ENCODE data around the gene NUDT19.

DNA sequence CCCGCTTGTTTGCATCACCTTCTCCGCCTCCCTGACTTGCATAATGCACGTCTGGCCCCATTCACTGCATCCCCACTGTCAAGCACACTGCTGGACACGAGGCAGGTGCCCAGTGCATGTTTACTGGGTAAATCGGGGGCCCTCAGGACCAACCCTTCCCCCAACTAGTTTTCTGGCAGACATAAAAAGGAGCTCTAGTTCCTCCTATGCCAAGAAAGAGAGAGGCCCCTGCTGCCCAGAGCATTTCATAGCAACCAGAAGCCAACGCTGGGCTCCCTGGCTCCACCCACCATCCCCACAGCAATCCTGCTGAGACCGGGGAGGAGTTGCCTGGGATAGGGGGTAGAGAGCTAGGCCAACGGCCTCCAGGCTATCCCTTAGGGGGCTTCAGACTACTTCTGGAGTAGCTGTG lies 39.9 kb upstream of the NUDT19 start:
- TF ChIP-seq, protein P1, sequence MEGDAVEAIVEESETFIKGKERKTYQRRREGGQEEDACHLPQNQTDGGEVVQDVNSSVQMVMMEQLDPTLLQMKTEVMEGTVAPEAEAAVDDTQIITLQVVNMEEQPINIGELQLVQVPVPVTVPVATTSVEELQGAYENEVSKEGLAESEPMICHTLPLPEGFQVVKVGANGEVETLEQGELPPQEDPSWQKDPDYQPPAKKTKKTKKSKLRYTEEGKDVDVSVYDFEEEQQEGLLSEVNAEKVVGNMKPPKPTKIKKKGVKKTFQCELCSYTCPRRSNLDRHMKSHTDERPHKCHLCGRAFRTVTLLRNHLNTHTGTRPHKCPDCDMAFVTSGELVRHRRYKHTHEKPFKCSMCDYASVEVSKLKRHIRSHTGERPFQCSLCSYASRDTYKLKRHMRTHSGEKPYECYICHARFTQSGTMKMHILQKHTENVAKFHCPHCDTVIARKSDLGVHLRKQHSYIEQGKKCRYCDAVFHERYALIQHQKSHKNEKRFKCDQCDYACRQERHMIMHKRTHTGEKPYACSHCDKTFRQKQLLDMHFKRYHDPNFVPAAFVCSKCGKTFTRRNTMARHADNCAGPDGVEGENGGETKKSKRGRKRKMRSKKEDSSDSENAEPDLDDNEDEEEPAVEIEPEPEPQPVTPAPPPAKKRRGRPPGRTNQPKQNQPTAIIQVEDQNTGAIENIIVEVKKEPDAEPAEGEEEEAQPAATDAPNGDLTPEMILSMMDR (conservative IDR thresholded peaks at IDR 0.05), result no peak
- no peak for TF ChIP-seq ZFX (IDR thresholded peaks at IDR 0.05)
